Fibroblast of the aortic adventitia (primary cell): ENCODE results near the gene TRIM14. TPM values are rescaled to one million over a fixed set of nuclear protein-coding genes. Genes with fewer than 3 reads are reported as not detected.

Source experiments
- DNase-seq: peaks from one replicate; pipeline ENCODE4 v3.0.0-alpha.2; 2010; ENCODE audit warnings: low read depth
- H3K4me3 ChIP-seq: 2 replicates; pipeline ENCODE4 v1.5.1; 2011; ENCODE audit warnings: low read depth, mild to moderate bottlenecking, control low read depth, low read length, moderate library complexity
- CTCF ChIP-seq: IDR thresholded peaks from 2 replicates; pipeline ENCODE4 v1.5.1; 2011; ENCODE audit warnings: mild to moderate bottlenecking, low read length, control low read depth, inconsistent platforms; ENCODE audit not compliant: insufficient read depth
- total RNA-seq: library from RNA; depleted of rRNA; stranded (reverse); fragments of >200 nt; gene quantifications from 2 replicates; pipeline ENCODE4 v1.2.3, GENCODE V29; 2012; ENCODE audit warnings: low replicate concordance

Gene TRIM14
- total RNA-seq, 1 donor = 0.81 TPM

DNA sequence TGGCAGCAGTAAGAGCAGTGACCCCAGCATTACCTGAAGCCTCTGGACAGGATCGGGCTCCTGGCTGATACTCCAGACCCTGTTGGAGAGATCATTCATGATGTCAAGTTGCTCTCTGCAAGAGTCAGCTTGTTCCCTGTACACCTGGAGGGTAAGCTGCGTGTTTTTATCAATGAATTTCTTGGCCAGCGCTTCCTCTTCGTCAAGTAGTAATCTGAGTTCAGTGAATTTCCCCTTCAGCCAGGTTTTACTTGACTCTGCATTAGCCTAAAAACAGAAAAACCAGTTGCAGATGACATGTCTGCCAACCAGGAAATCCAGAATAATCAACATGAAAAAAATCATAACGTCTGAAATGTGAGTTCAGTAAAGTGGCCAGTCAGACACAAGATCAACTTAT, 19.1 kb downstream of the TRIM14 start:
- no peak for DNase-seq
- no peak for TF ChIP-seq CTCF
- no peak overlapping the region for H3K4me3 ChIP-seq

DNA sequence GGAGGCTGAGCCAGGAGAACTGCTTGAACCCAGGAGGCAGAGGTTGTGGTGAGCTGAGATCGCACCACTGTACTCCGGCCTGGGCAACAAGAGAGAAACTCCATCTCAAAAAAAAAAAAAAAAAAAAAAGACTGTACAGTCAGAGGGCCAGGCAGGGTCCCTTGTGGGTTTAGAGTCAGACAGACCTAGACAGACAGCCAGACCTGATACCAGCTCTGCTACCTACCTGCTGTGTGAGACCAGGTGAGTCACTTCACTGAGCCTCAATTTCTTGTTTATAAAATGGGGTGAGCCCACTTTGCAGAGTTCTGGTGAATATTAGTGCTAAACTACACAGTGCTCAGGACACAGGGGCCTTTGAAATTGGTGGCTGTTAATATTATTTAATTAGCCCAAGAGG, 19.7 kb downstream of the TRIM14 start:
- no peak overlapping the region for H3K4me3 ChIP-seq
- DNase-seq = no peak
- no peak for TF ChIP-seq CTCF

DNA sequence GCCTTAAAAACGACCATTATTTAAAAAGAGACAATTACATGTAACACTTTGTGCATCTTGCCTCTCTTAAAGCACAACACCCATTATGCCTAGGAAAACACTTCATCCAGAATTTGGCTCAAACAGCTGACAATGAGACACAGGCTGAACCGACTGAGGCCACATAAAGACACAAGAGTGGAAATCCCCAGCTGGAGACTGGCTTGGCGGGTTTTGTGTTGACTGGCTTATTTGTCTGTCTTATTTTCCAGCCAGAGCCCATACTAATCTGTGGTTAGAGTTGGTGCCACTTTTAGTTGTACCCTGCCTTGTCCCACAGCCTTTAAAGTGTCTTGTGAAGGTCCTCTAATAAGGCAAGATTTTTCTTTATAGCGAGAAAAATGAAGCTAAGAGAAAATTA, 21.2 kb downstream of the TRIM14 start:
- no peak for TF ChIP-seq CTCF
- no peak for DNase-seq
- H3K4me3 ChIP-seq = no peak overlapping the region

DNA sequence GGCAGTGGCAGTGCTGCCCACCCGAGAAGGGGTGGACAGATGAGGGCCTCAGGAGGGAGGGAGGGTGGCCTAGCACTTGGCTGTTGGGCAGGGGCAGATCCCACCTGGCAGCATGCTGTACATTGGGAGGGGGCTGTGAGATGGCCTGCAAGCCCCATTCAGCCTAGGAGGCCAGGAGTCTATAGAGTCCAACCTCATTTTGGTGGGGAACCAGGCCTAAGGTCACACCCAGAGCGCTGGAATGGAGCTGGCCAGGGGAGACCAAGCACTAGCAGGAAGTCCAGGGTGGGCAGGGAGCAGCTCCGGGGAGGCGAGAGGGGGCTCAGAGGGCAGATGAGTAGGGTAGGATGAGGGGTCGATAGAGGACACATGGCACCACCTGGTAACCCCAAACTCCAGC, 22.9 kb downstream of the TRIM14 start:
- H3K4me3 ChIP-seq = no peak overlapping the region

GRCh38 chr9:98095401-98095800, 23.6 kb downstream of the TRIM14 start:
- DNase-seq = no peak
- no peak overlapping the region for H3K4me3 ChIP-seq
- TF ChIP-seq CTCF = no peak

More for the DNA sequence above, 22.9 kb downstream of the TRIM14 start:
- no peak for DNase-seq
- no peak for TF ChIP-seq CTCF

DNA sequence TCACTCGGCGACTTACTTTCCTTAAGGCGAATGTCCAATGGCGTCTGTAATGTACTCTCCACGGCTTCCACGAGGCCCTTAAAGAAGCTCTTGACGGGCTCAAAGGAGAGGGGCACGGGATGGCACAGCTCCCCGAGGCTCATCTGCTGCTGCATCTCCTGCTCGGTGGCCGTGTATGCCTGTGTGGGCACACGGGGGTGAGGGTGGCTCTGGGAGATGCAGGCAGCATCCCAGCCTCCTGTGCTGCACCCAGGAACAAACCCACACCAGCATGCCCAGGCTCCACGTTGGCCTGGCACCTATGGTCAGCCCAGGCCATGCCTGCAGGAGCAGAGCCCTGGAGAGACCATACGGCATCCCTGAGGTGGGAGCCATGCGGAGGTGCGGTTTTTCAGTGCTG, 24.2 kb downstream of the TRIM14 start:
- no peak for TF ChIP-seq CTCF
- no peak overlapping the region for H3K4me3 ChIP-seq
- no peak for DNase-seq

GRCh38 chr9:98094316-98094715, 24.7 kb downstream of the TRIM14 start:
- TF ChIP-seq CTCF = no peak
- no peak overlapping the region for H3K4me3 ChIP-seq
- no peak for DNase-seq
